Gastrocnemius medialis (tissue), 4 donors: ENCODE measurements around the gene ZDHHC13. TPM values are rescaled to one million over a fixed set of nuclear protein-coding genes. Genes with fewer than 3 reads are reported as not detected.

Experiments
- ATAC-seq, 2 donors: fragments of 150-250 bp; one replicate each; pipeline ENCODE4 v1.9.1; 2016
- DNase-seq, 2 donors: peaks; one replicate each; pipeline ENCODE4 v3.0.0-alpha.2; 2019
- H3K27ac ChIP-seq, 4 donors: fragments of 200-600 bp; sonication (generic); 1 replicate in 1 of 4; 2 replicates in 3 of 4; pipeline ENCODE4 v1.5.1; 2016 to 2018; ENCODE audit warnings: mild to moderate bottlenecking in 2 of 4, moderate library complexity in 1 of 4
- H3K27me3 ChIP-seq, 3 donors: fragments of 200-600 bp; sonication (generic) in 2 of 3; 1 replicate in 1 of 3; 2 replicates in 2 of 3; pipeline versions ENCODE4 v1.5.1 to v1.6.0; 2016 to 2019; ENCODE audit warnings: mild to moderate bottlenecking in 1 of 3, moderate library complexity in 1 of 3
- H3K36me3 ChIP-seq, 2 donors: fragments of 200-600 bp; sonication (generic) in 1 of 2; one replicate each; pipeline ENCODE4 v1.5.1; 2017 to 2018
- H3K4me1 ChIP-seq, 2 donors: fragments of 200-600 bp; sonication (generic) in 1 of 2; one replicate each; pipeline ENCODE4 v1.5.1; 2016 to 2017; ENCODE audit warnings: mild to moderate bottlenecking in 2 of 2
- H3K4me3 ChIP-seq, 4 donors: fragments of 200-600 bp; sonication (generic) in 3 of 4; 1 replicate in 1 of 4; 2 replicates in 3 of 4; pipeline ENCODE4 v1.5.1; 2016 to 2019; ENCODE audit warnings: mild to moderate bottlenecking in 2 of 4
- H3K9me3 ChIP-seq, 3 donors: fragments of 200-600 bp; sonication (generic) in 2 of 3; 1 replicate in 1 of 3; 2 replicates in 2 of 3; pipeline ENCODE4 v1.5.1; 2016 to 2019
- POLR2A ChIP-seq, 2 donors: fragments of 450-650 bp; IDR thresholded peaks; one replicate each; pipeline ENCODE4 v1.6.1; 2017; ENCODE audit warnings: antibody characterized with exemption in 2 of 2, mild to moderate bottlenecking in 2 of 2, moderate library complexity in 2 of 2
- in situ Hi-C, 4 donors: fragments of 200-750 bp; cut with MboI; loops; one replicate each; pipeline versions ENCODE4 v1.15.0 to v1.8.0; 2017; ENCODE audit warnings: low sequenced_read_pairs in 4 of 4
- intact Hi-C: fragments of 100-400 bp; cut with DNase I; formaldehyde crosslinking; loops from one replicate; pipeline ENCODE4 v1.15.1; 2023; ENCODE audit warnings: low total_unique reads
- total RNA-seq, 4 donors: library from RNA; depleted of rRNA; stranded (reverse); fragments of >200 nt; gene quantifications; one replicate each; pipeline versions ENCODE4 v1.1.0 to v1.2.3, GENCODE V29; 2016
- TF ChIP-seq, protein P1 (sequence below), 5 experiments: fragments of 450-650 bp in 3 of 5; fragments of 200-600 bp in 2 of 5; sonication (generic) in 2 of 5; IDR thresholded peaks in 4 of 5; conservative IDR thresholded peaks in 1 of 5; 1 replicate in 4 of 5; 2 replicates in 1 of 5; pipeline ENCODE4 v1.5.1; 2016 to 2019; ENCODE audit warnings: antibody characterized with exemption in 5 of 5, mild to moderate bottlenecking in 3 of 5, moderate library complexity in 3 of 5

ZDHHC13 gene
- total RNA-seq, 4 donors from 2014 or later, result 1.4 to 6.4 (median 3.5) TPM

DNA sequence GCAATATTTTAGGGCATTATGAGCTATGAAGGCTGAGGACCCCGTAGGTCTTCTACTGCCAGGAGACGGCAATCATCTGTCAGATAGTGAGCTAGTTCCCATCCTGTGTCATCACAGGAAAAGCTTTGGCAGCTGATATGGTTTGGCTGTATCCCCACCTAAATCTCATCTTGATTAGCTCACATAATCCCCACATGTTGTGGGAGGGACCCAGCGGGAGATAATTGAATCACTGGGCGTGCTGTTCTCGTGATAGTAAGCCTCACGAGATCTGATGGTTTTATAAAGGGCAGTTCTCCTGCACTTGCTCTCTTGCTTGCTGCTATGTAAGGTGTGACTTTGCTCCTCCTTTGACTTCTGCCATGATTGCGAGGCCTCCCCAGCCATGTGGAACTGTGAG is 66.7 kb downstream of the ZDHHC13 start:
- peaks cover 0 to 66% of the 10 kb centered on the region in 2 donors for H3K36me3 ChIP-seq
- H3K27ac ChIP-seq, result peak overlapping the region in 1 of 4 donors; percentile 31
- no peaks in the 10 kb centered on the region for H3K9me3 ChIP-seq
- no peaks in the 10 kb centered on the region for H3K4me1 ChIP-seq
- no peak for TF ChIP-seq POLR2A (IDR thresholded peaks at IDR 0.05)
- TF ChIP-seq, protein P1, sequence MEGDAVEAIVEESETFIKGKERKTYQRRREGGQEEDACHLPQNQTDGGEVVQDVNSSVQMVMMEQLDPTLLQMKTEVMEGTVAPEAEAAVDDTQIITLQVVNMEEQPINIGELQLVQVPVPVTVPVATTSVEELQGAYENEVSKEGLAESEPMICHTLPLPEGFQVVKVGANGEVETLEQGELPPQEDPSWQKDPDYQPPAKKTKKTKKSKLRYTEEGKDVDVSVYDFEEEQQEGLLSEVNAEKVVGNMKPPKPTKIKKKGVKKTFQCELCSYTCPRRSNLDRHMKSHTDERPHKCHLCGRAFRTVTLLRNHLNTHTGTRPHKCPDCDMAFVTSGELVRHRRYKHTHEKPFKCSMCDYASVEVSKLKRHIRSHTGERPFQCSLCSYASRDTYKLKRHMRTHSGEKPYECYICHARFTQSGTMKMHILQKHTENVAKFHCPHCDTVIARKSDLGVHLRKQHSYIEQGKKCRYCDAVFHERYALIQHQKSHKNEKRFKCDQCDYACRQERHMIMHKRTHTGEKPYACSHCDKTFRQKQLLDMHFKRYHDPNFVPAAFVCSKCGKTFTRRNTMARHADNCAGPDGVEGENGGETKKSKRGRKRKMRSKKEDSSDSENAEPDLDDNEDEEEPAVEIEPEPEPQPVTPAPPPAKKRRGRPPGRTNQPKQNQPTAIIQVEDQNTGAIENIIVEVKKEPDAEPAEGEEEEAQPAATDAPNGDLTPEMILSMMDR (IDR thresholded peaks at IDR 0.05 in 4 of 5, conservative IDR thresholded peaks at IDR 0.05 in 1 of 5), result no peak
- DNase-seq (no peak), ATAC-seq (no peak)
- in situ Hi-C loops (no loop called here), intact Hi-C loops (no loop called here)
- H3K4me3 ChIP-seq, result no peak overlapping the region
- H3K27me3 ChIP-seq, result no peaks in the 10 kb centered on the region

DNA sequence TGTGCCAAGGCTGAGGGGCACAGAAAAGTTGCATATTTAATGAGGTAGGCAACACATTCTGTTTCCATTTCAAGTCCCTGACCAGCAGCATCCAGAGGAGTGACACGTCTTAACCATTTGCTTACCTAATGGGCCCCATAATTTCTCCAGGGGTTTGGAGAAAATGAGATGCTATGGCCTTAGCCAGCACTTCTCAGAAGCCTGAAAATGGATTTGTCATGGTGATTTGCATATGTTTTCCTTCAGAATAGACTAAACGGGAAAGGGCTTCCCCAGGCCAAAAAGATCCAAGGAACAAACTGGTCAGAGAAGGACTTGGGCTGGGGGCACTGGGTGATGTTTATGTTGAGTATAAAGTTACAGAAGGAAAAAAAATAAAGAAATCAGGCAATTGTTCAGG is 68.1 kb downstream of the ZDHHC13 start:
- intact Hi-C loops (no loop called here), in situ Hi-C loops (no loop called here)
- Histone ChIP-seq H3K4me1 (no peaks in the 10 kb centered on the region), H3K27ac (peak overlapping the region in 1 of 4 donors; percentile 18), H3K36me3 (peaks cover 0 to 76% of the 10 kb centered on the region in 2 donors), H3K9me3 (no peaks in the 10 kb centered on the region), H3K4me3 (no peak overlapping the region), H3K27me3 (no peaks in the 10 kb centered on the region)
- no peak for DNase-seq
- TF ChIP-seq, protein P1 (IDR thresholded peaks at IDR 0.05 in 4 of 5, conservative IDR thresholded peaks at IDR 0.05 in 1 of 5), result no peak
- no peak for TF ChIP-seq POLR2A (IDR thresholded peaks at IDR 0.05)
- no peak for ATAC-seq

DNA sequence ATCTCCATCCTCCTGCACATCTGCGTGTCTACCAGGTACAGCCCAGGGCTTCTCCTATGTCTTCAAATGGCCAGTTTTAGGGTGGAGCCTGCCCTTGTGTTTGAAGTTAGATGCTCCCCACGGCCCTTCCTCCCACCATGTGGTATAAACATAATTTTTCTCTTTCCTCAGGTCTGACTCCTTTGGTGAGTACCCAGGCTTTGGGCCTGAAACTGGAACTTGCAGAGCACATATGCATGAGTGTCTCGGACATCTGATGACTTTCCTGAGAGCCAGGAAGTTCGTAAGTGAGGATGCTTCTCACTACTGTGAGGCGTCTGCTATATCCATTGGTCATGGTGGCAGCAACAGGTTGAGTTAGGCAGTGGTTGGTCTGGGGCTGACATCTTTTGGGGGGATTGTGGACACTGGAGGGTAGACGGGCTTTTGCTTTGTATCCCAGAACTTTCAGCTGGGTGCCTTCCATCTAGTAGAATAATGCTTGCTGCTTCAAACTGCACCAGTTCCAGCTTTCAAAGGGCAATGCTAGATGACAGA is 68.6 kb downstream of the ZDHHC13 start:
- TF ChIP-seq POLR2A (IDR thresholded peaks at IDR 0.05), result no peak
- TF ChIP-seq, protein P1 (IDR thresholded peaks at IDR 0.05 in 4 of 5, conservative IDR thresholded peaks at IDR 0.05 in 1 of 5), result no peak
- peak overlapping the region in 1 of 4 donors; percentile 18 for H3K27ac ChIP-seq
- in situ Hi-C loops, result no loop called here

DNA sequence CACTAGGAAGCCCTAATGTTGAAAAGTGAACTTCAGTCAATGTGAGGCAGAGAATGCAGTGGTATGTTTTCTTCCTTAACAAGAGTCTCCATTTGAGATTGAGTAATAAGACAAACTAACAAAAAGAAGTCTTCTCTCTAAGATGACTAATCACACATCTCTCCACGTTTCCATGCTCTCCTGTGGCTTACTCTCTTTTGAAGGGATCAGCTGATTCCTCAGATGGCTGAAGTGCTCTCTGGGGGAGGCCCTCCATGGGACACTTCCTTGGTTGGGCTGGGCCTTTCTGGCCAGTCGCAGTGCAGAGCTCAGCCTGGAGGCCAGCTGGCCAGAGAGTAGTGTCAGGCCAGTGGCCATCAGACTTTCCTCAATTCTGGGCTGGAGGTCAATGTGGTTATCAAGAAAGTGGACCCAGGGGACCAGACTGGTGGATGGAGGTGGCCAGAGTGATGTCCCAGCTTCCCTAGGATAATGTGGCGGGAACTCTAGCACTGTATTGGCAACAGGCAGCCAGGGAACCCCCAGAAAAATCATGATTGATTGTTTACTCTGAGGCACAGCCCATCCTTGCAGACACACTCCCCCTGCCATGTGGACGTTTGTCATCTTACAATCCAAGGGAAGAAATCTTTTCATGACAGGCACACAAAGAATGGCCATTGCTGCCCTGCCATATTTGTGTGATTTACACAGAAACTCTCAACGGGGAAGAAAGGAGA is 70.3 kb downstream of the ZDHHC13 start:
- DNase-seq (no peak), ATAC-seq (no peak)
- in situ Hi-C loops, result no loop called here
- Histone ChIP-seq H3K27me3 (no peaks in the 10 kb centered on the region), H3K36me3 (peaks cover 0 to 74% of the 10 kb centered on the region in 2 donors), H3K9me3 (no peaks in the 10 kb centered on the region), H3K27ac (peak overlapping the region in 3 of 4 donors; percentile 7 to 33 (median 33)), H3K4me3 (no peak overlapping the region), H3K4me1 (peaks cover 4 to 11% of the 10 kb centered on the region in 2 donors)
- intact Hi-C loops, result no loop called here
- TF ChIP-seq, protein P1 (IDR thresholded peaks at IDR 0.05 in 4 of 5, conservative IDR thresholded peaks at IDR 0.05 in 1 of 5), result no peak
- TF ChIP-seq POLR2A (IDR thresholded peaks at IDR 0.05), result no peak

More for the DNA sequence above, 68.6 kb downstream of the ZDHHC13 start:
- H3K27me3 ChIP-seq, result no peaks in the 10 kb centered on the region
- H3K4me1 ChIP-seq, result no peaks in the 10 kb centered on the region
- intact Hi-C loops, result no loop called here
- H3K36me3 ChIP-seq, result peaks cover 0 to 79% of the 10 kb centered on the region in 2 donors
- H3K9me3 ChIP-seq, result no peaks in the 10 kb centered on the region
- no peak for DNase-seq
- no peak for ATAC-seq
- no peak overlapping the region for H3K4me3 ChIP-seq
